Liver (tissue), 9 donors: ENCODE measurements around the gene GABRE. TPM values are rescaled to one million over a fixed set of nuclear protein-coding genes. Genes with fewer than 3 reads are reported as not detected.

Source experiments
- DNase-seq: peaks from one replicate; pipeline ENCODE4 v3.0.0-alpha.2; 2017; ENCODE audit warnings: low spot score
- H3K27ac ChIP-seq, 2 donors: one replicate each; pipeline ENCODE4 v1.7.0; 2013; ENCODE audit warnings: inconsistent platforms in 2 of 2, low read length in 2 of 2, control low read depth in 1 of 2, low read depth in 1 of 2, mild to moderate bottlenecking in 1 of 2
- H3K27me3 ChIP-seq, 4 donors: one replicate each; pipeline versions ENCODE4 v1.6.1 to v1.7.0; 2013; ENCODE audit warnings: low read length in 3 of 4, inconsistent platforms in 1 of 4, mild to moderate bottlenecking in 1 of 4, moderate library complexity in 1 of 4; ENCODE audit not compliant: control insufficient read depth in 4 of 4, insufficient read depth in 4 of 4
- H3K36me3 ChIP-seq, 4 donors: one replicate each; pipeline versions ENCODE4 v1.6.1 to v1.7.0; 2013; ENCODE audit warnings: low read length in 3 of 4, mild to moderate bottlenecking in 3 of 4, low read depth in 1 of 4, moderate library complexity in 1 of 4; ENCODE audit not compliant: control insufficient read depth in 4 of 4, insufficient read depth in 3 of 4
- H3K4me1 ChIP-seq, 4 donors: one replicate each; pipeline versions ENCODE4 v1.6.1 to v1.7.0; 2013; ENCODE audit warnings: low read length in 3 of 4, mild to moderate bottlenecking in 3 of 4, moderate library complexity in 1 of 4; ENCODE audit not compliant: control insufficient read depth in 4 of 4, insufficient read depth in 4 of 4
- H3K4me3 ChIP-seq, 3 donors: one replicate each; pipeline versions ENCODE4 v1.6.1 to v1.7.0; 2013; ENCODE audit warnings: low read length in 3 of 3, control low read depth in 1 of 3, low read depth in 1 of 3, mild to moderate bottlenecking in 1 of 3
- H3K9ac ChIP-seq, 2 donors: one replicate each; pipeline ENCODE4 v1.7.0; 2013; ENCODE audit warnings: low read length in 2 of 2, mild to moderate bottlenecking in 2 of 2, moderate library complexity in 2 of 2, control low read depth in 1 of 2, low read depth in 1 of 2
- H3K9me3 ChIP-seq, 4 donors: one replicate each; pipeline versions ENCODE4 v1.6.1 to v1.7.0; 2013; ENCODE audit warnings: low read length in 3 of 4; ENCODE audit not compliant: control insufficient read depth in 4 of 4
- CTCF ChIP-seq: fragments of 150-350 bp; IDR thresholded peaks from 2 replicates; pipeline ENCODE4 v1.5.1; 2017; ENCODE audit warnings: improper control_type of control experiment, low read depth, low read length; ENCODE audit not compliant: missing input control
- FOXA1 ChIP-seq: IDR thresholded peaks from 2 replicates; pipeline ENCODE4 v1.6.1; 2016; ENCODE audit warnings: antibody characterized with exemption
- FOXA2 ChIP-seq: IDR thresholded peaks from 2 replicates; pipeline ENCODE4 v1.6.1; 2016; ENCODE audit warnings: antibody characterized with exemption
- GABPA ChIP-seq, 2 donors: IDR thresholded peaks in 1 of 2; conservative IDR thresholded peaks in 1 of 2; 2 replicates each; pipeline ENCODE4 v1.6.1; 2016; ENCODE audit warnings: antibody characterized with exemption in 2 of 2, mild to moderate bottlenecking in 1 of 2, moderate library complexity in 1 of 2
- HNF4A ChIP-seq, 2 donors: conservative IDR thresholded peaks; 2 replicates each; pipeline ENCODE4 v1.6.1; 2016; ENCODE audit warnings: antibody characterized with exemption in 2 of 2, mild to moderate bottlenecking in 2 of 2
- HNF4G ChIP-seq: IDR thresholded peaks from 2 replicates; pipeline ENCODE4 v1.6.1; 2016; ENCODE audit warnings: antibody characterized with exemption
- JUND ChIP-seq, 2 donors: IDR thresholded peaks; 2 replicates each; pipeline ENCODE4 v1.6.1; 2016; ENCODE audit warnings: antibody characterized with exemption in 2 of 2
- MAX ChIP-seq: IDR thresholded peaks from 2 replicates; pipeline ENCODE4 v1.6.1; 2016; ENCODE audit warnings: antibody characterized with exemption
- RAD21 ChIP-seq, 2 donors: IDR thresholded peaks; 2 replicates each; pipeline ENCODE4 v1.6.1; 2016; ENCODE audit warnings: antibody characterized with exemption in 2 of 2, mild to moderate bottlenecking in 2 of 2
- REST ChIP-seq: IDR thresholded peaks from 2 replicates; pipeline ENCODE4 v1.6.1; 2016; ENCODE audit warnings: antibody characterized with exemption, mild to moderate bottlenecking
- RXRA ChIP-seq, 2 donors: IDR thresholded peaks; 2 replicates each; pipeline ENCODE4 v1.6.1; 2017 to 2018; ENCODE audit warnings: antibody characterized with exemption in 2 of 2, mild to moderate bottlenecking in 1 of 2
- SP1 ChIP-seq: IDR thresholded peaks from 2 replicates; pipeline ENCODE4 v1.6.1; 2018; ENCODE audit warnings: antibody characterized with exemption, mild to moderate bottlenecking
- TAF1 ChIP-seq: conservative IDR thresholded peaks from 2 replicates; pipeline ENCODE4 v1.6.1; 2016; ENCODE audit warnings: antibody characterized with exemption, mild to moderate bottlenecking
- ZBTB33 ChIP-seq: IDR thresholded peaks from 2 replicates; pipeline ENCODE4 v1.6.1; 2016; ENCODE audit warnings: antibody characterized with exemption
- WGBS: extraction: QIAGEN DNeasy Blood & Tissue Kit; methylation state at CpG from one replicate; pipeline ENCODE4 v1.1.7; 2013; 5-methylcytosine and 5-hydroxymethylcytosine counted together
- polyA plus RNA-seq, 2 donors: library from polyadenylated mRNA; stranded (reverse) in 1 of 2; unstranded in 1 of 2; fragments of 200-250 nt in 1 of 2; fragments of >200 nt in 1 of 2; fragmentation: Nextera tagmentation in 1 of 2; extraction: Ambion mirVana in 1 of 2; gene quantifications; one replicate each; pipeline versions ENCODE4 v1.2.1 to v1.2.3, GENCODE V29; 2013 to 2015
- total RNA-seq, 2 donors: library from RNA; depleted of rRNA; stranded (reverse); fragments of >200 nt; gene quantifications; one replicate each; pipeline ENCODE4 v1.2.3, GENCODE V29; 2014
- donor health status: healthy.
- donor health status: healthy.
- donor health status: healthy.
- donor health status: healthy.
- donor health status: healthy.

GABRE gene
- total and polyA plus RNA-seq, 4 donors, result 0.49 to 4.9 (median 0.64) TPM

GRCh38 chrX:151977009-151977408 is 2.5 kb upstream of the GABRE start:
- TF ChIP-seq RAD21 (IDR thresholded peaks at IDR 0.05), result no peak
- TF ChIP-seq JUND (IDR thresholded peaks at IDR 0.05), result no peak
- TF ChIP-seq FOXA2, result no peak
- no peak for TF ChIP-seq HNF4A (conservative IDR thresholded peaks at IDR 0.05)
- no peak for TF ChIP-seq GABPA (IDR thresholded peaks at IDR 0.05 in 1 of 2, conservative IDR thresholded peaks at IDR 0.05 in 1 of 2)
- no peak for TF ChIP-seq CTCF
- TF ChIP-seq HNF4G, result no peak
- no peak for TF ChIP-seq FOXA1
- no peak for TF ChIP-seq REST
- TF ChIP-seq RXRA (IDR thresholded peaks at IDR 0.05), result no peak
- TF ChIP-seq TAF1, result no peak
- TF ChIP-seq SP1, result no peak
- no peak for TF ChIP-seq MAX
- no peak for TF ChIP-seq ZBTB33
- Histone ChIP-seq H3K4me3 (no peak overlapping the region), H3K4me1 (no peaks in the 10 kb centered on the region), H3K9me3 (no peaks in the 10 kb centered on the region), H3K27me3 (peaks cover 0 to 4% (median 0%) of the 10 kb centered on the region in 4 donors), H3K36me3 (no peaks in the 10 kb centered on the region), H3K9ac (no peak overlapping the region), H3K27ac (no peak overlapping the region)
- WGBS, result 50% methylated on average over 5 of the region's 5 CpGs
- DNase-seq, result no peak

GRCh38 chrX:151975736-151976275 is 1.3 kb upstream of the GABRE start:
- Histone ChIP-seq H3K9ac (no peak overlapping the region), H3K27me3 (peaks cover 0 to 4% (median 0%) of the 10 kb centered on the region in 4 donors), H3K27ac (no peak overlapping the region), H3K9me3 (no peaks in the 10 kb centered on the region), H3K4me1 (no peaks in the 10 kb centered on the region), H3K4me3 (no peak overlapping the region), H3K36me3 (no peaks in the 10 kb centered on the region)
- WGBS, result 82% methylated on average over 5 of the region's 5 CpGs
- TF ChIP-seq HNF4G (no peak), RXRA (IDR thresholded peaks at IDR 0.05) (no peak), MAX (no peak), HNF4A (conservative IDR thresholded peaks at IDR 0.05) (no peak), SP1 (no peak)
- no peak for DNase-seq
